Measurements from ENCODE around the gene GLI1. TPM values are rescaled to one million over a fixed set of nuclear protein-coding genes. Genes with fewer than 3 reads are reported as not detected.

GLI1 gene
- total and polyA plus RNA-seq, 2 of the 13 experiments (the other 11 are each of a cell fraction or from before 2014, with no cell fraction given), result 0.09 to 0.20 TPM

- TF ChIP-seq, protein P1, sequence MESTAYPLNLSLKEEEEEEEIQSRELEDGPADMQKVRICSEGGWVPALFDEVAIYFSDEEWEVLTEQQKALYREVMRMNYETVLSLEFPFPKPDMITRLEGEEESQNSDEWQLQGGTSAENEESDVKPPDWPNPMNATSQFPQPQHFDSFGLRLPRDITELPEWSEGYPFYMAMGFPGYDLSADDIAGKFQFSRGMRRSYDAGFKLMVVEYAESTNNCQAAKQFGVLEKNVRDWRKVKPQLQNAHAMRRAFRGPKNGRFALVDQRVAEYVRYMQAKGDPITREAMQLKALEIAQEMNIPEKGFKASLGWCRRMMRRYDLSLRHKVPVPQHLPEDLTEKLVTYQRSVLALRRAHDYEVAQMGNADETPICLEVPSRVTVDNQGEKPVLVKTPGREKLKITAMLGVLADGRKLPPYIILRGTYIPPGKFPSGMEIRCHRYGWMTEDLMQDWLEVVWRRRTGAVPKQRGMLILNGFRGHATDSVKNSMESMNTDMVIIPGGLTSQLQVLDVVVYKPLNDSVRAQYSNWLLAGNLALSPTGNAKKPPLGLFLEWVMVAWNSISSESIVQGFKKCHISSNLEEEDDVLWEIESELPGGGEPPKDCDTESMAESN (CRISPR knock-in tag; conservative IDR thresholded peaks at IDR 0.05), result 0 out of 2 replicates have a peak, but pooled peaks have one; percentile 26
- peak; percentile 70 for TF ChIP-seq HIVEP1 (CRISPR knock-in tag; IDR thresholded peaks at IDR 0.05)
- TF ChIP-seq ZNF839 (CRISPR knock-in tag; IDR thresholded peaks at IDR 0.05; ENCODE audit: borderline replicate concordance), result no peak
- no peak for TF ChIP-seq ZNF20 (CRISPR knock-in tag; IDR thresholded peaks at IDR 0.05)
- no peak for TF ChIP-seq ELK4 (CRISPR knock-in tag; IDR thresholded peaks at IDR 0.05; ENCODE audit: borderline replicate concordance)
- no peak for TF ChIP-seq RBM22 (optimal IDR thresholded peaks at IDR 0.05; ENCODE audit: low read length)
- TF ChIP-seq ELF4 (CRISPR knock-in tag; IDR thresholded peaks at IDR 0.05; ENCODE audit: borderline replicate concordance), result no peak
- TF ChIP-seq ZNF230 (CRISPR knock-in tag; IDR thresholded peaks at IDR 0.05), result no peak
- TF ChIP-seq ZNF816 (CRISPR knock-in tag; IDR thresholded peaks at IDR 0.05; ENCODE audit: borderline replicate concordance), result no peak
- TF ChIP-seq, protein P2, sequence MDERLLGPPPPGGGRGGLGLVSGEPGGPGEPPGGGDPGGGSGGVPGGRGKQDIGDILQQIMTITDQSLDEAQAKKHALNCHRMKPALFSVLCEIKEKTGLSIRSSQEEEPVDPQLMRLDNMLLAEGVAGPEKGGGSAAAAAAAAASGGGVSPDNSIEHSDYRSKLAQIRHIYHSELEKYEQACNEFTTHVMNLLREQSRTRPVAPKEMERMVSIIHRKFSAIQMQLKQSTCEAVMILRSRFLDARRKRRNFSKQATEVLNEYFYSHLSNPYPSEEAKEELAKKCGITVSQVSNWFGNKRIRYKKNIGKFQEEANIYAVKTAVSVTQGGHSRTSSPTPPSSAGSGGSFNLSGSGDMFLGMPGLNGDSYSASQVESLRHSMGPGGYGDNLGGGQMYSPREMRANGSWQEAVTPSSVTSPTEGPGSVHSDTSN (CRISPR knock-in tag; IDR thresholded peaks at IDR 0.05), result no peak
- TF ChIP-seq NFE2L1 (CRISPR knock-in tag; IDR thresholded peaks at IDR 0.05; ENCODE audit: borderline replicate concordance), result no peak
- no peak for TF ChIP-seq KLF11 (CRISPR knock-in tag; IDR thresholded peaks at IDR 0.05)
- no peak for TF ChIP-seq IRX3 (CRISPR knock-in tag; IDR thresholded peaks at IDR 0.05; ENCODE audit: borderline replicate concordance, low read depth)
- no peak for TF ChIP-seq MLLT10 (CRISPR knock-in tag; IDR thresholded peaks at IDR 0.05)
- TF ChIP-seq ZNF557 (CRISPR knock-in tag; IDR thresholded peaks at IDR 0.05), result no peak
- TF ChIP-seq FOSL2 (CRISPR knock-in tag; IDR thresholded peaks at IDR 0.05), result peak; percentile 57; the same call in 1 of the 2 replicates
- peak; percentile 88 for TF ChIP-seq KMT2B (CRISPR knock-in tag; IDR thresholded peaks at IDR 0.05)
- no peak for TF ChIP-seq CAMTA2 (CRISPR knock-in tag; IDR thresholded peaks at IDR 0.05; ENCODE audit: borderline replicate concordance)
- no peak for TF ChIP-seq TRIM22 (IDR thresholded peaks at IDR 0.05)
- TF ChIP-seq RARG (CRISPR knock-in tag; IDR thresholded peaks at IDR 0.05; ENCODE audit: low read depth), result no peak
- no peak; the same call in 1 of the 2 replicates for TF ChIP-seq PRDM15 (CRISPR knock-in tag; IDR thresholded peaks at IDR 0.05)
Observed at GRCh38 chr12:57487597-57488401, 28.2 kb downstream of the GLI1 start, which contains the start of gene MARS1 (continued).

Measured in HepG2 (cell line).